ENCODE results near the gene FGD5.

DNA sequence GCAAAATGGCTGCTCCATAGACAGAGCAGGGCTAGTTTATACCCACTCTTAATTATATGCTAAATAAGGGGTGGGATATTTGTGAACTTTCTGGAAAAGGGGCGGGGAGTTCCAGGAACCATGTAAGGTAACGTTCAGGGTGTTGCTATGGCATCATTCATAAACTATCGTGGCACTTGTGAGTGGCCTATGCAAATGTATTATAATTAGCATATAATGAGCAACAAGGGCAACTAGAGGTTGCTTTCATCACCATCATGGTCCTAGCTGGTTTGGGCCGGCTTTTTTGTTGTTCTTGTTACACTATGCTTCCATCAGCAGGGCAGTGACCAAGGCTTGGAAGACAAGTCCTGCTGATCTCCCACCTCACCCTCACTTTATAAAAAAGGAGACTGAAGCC is 43.2 kb upstream of the FGD5 start:
- no peak for TF ChIP-seq EZH2 (IDR thresholded peaks at IDR 0.05; ENCODE audit: borderline replicate concordance, low read depth, low read length, severe bottlenecking)
- TF ChIP-seq, protein P1, sequence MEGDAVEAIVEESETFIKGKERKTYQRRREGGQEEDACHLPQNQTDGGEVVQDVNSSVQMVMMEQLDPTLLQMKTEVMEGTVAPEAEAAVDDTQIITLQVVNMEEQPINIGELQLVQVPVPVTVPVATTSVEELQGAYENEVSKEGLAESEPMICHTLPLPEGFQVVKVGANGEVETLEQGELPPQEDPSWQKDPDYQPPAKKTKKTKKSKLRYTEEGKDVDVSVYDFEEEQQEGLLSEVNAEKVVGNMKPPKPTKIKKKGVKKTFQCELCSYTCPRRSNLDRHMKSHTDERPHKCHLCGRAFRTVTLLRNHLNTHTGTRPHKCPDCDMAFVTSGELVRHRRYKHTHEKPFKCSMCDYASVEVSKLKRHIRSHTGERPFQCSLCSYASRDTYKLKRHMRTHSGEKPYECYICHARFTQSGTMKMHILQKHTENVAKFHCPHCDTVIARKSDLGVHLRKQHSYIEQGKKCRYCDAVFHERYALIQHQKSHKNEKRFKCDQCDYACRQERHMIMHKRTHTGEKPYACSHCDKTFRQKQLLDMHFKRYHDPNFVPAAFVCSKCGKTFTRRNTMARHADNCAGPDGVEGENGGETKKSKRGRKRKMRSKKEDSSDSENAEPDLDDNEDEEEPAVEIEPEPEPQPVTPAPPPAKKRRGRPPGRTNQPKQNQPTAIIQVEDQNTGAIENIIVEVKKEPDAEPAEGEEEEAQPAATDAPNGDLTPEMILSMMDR (IDR thresholded peaks at IDR 0.05; ENCODE audit: borderline replicate concordance, extremely low read depth, low read length, poor library complexity, severe bottlenecking), result no peak

All from DND-41 (cell line).